HepG2 (cell line): Measurements from ENCODE around the gene JPH4. TPM values are rescaled to one million over a fixed set of nuclear protein-coding genes. Genes with fewer than 3 reads are reported as not detected.
A peak's percentile ranks its signal among the peaks of the same experiment; 100 is the strongest.

Experiments used
- AHDC1 ChIP-seq: sonication (generic); formaldehyde crosslinking; IDR thresholded peaks from 2 replicates; pipeline ENCODE4 v1.5.1; 2020; ENCODE audit warnings: mild to moderate bottlenecking, missing genetic modification reagents, borderline replicate concordance
- MED13 ChIP-seq: sonication (generic); formaldehyde crosslinking; IDR thresholded peaks from 2 replicates; pipeline ENCODE4 v1.5.0; 2020; ENCODE audit warnings: missing genetic modification reagents
- PAXIP1 ChIP-seq: sonication (generic); formaldehyde crosslinking; conservative IDR thresholded peaks from 2 replicates; pipeline ENCODE4 v1.4.0; 2020; ENCODE audit warnings: mild to moderate bottlenecking, missing genetic modification reagents, moderate library complexity
- SNAPC4 ChIP-seq: sonication (generic); formaldehyde crosslinking; IDR thresholded peaks from 2 replicates; pipeline ENCODE4 v1.4.0; 2020; ENCODE audit warnings: mild to moderate bottlenecking, missing genetic modification reagents
- ZNF556 ChIP-seq: sonication (generic); formaldehyde crosslinking; IDR thresholded peaks from 2 replicates; pipeline ENCODE4 v1.4.0; 2020; ENCODE audit warnings: mild to moderate bottlenecking, missing genetic modification reagents, borderline replicate concordance
- ZNF800 ChIP-seq: sonication (generic); formaldehyde crosslinking; IDR thresholded peaks from 2 replicates; pipeline ENCODE4 v1.4.0; 2020; ENCODE audit warnings: missing genetic modification reagents
- polyA plus RNA-seq, 8 experiments: library from polyadenylated mRNA; depleted of rRNA in 3 of 8; stranded (reverse) in 7 of 8; unstranded in 1 of 8; fragments of >200 nt; fragmentation: Illumina TruSeq in 4 of 8; extraction: Trizol in 4 of 8; gene quantifications; 2 replicates each; pipeline versions ENCODE4 v1.2.1 to v1.2.3, GENCODE V29; 2011 to 2016; ENCODE audit warnings: low read depth in 4 of 8, missing spikeins in 1 of 8, mixed read lengths in 1 of 8; ENCODE audit not compliant: insufficient read depth in 1 of 8
- total RNA-seq, 5 experiments: library from RNA; depleted of rRNA; stranded (reverse); fragments of >200 nt; fragmentation: Illumina TruSeq; extraction: Trizol; gene quantifications; 2 replicates each; pipeline ENCODE4 v1.2.3, GENCODE V29; 2016; ENCODE audit warnings: low read depth in 1 of 5

The JPH4 gene
- total and polyA plus RNA-seq, 2 of the 13 experiments (the other 11 are each of a cell fraction or from before 2014, with no cell fraction given) = 0.08 to 0.22 TPM

GRCh38 chr14:23559010-23559925, 19.3 kb downstream of the JPH4 start (continued):
- TF ChIP-seq AHDC1 (CRISPR knock-in tag) (no peak), ZNF556 (CRISPR knock-in tag) (no peak), SNAPC4 (CRISPR knock-in tag) (peak; percentile 69; the same call in 1 of the 2 replicates), MED13 (no peak), PAXIP1 (CRISPR knock-in tag) (no peak), ZNF800 (no peak)
